Measurements from ENCODE around the gene SUGP1. TPM values are rescaled to one million over a fixed set of nuclear protein-coding genes. Genes with fewer than 3 reads are reported as not detected.

Gene SUGP1
- polyA plus RNA-seq, 1 of the 3 experiments (the other 2 are of a cell fraction), result 43.2 TPM

DNA sequence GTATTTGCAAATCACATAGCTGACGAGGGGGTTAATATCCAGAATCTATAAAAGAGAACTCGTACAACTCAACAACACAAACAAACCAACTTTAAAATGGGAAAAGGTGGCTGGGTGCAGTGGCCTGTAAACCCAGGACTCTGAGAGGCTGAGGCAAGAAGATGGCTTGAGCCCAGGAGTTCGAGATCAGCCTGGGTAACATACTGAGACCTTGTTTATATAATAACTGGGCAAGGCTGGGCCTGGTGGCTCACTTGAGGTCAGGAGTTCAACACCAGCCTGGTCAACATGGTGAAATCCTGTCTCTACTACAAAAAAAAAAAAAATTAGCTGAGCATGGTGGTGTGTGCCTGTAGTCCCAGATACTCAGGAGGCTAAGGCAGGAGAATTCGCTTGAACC, 25.4 kb downstream of the SUGP1 start:
- no peak for DNase-seq
- 94% methylated on average over 4 of the region's 4 CpGs for WGBS (ENCODE audit: low lambda C conversion rate)
- Histone ChIP-seq H3K36me3 (replicated peaks in 1 of 2; ENCODE audit: control insufficient read depth in 1 of 2, insufficient read depth in 2 of 2, low read length in 1 of 2) (peaks cover 18 to 39% of the 10 kb centered on the region in 2 experiments), H3K9ac (no peak overlapping the region), H2AFZ (ENCODE audit: low read depth) (no peak overlapping the region), H3K4me2 (no peak overlapping the region), H3K4me1 (ENCODE audit: control insufficient read depth in 1 of 2, insufficient read depth in 2 of 2, low read depth in 1 of 2, low read length in 1 of 2) (no peaks in the 10 kb centered on the region), H3K4me3 (ENCODE audit: low read depth in 2 of 2, low read length in 1 of 2) (no peak overlapping the region), H3K9me2 (no peaks in the 10 kb centered on the region), H3K27me3 (ENCODE audit: insufficient read depth) (no peaks in the 10 kb centered on the region), H4K20me1 (ENCODE audit: insufficient read depth) (no peaks in the 10 kb centered on the region), H3K79me2 (ENCODE audit: insufficient read depth) (no peaks in the 10 kb centered on the region), H3K9me3 (0 out of 2 replicates have a peak, but pooled peaks cover 5% of the 10 kb centered on the region), H3F3A (replicated peaks; ENCODE audit: insufficient read depth) (peaks cover 5% of the 10 kb centered on the region), H3K27ac (ENCODE audit: low read depth in 2 of 2, low read length in 1 of 2) (no peak overlapping the region)
- no peak for TF ChIP-seq TEAD4 (IDR thresholded peaks at IDR 0.05; ENCODE audit: borderline replicate concordance, insufficient read depth)
- POLR2A ChIA-PET, result no interaction called here
- CTCF ChIA-PET, result no interaction called here

DNA sequence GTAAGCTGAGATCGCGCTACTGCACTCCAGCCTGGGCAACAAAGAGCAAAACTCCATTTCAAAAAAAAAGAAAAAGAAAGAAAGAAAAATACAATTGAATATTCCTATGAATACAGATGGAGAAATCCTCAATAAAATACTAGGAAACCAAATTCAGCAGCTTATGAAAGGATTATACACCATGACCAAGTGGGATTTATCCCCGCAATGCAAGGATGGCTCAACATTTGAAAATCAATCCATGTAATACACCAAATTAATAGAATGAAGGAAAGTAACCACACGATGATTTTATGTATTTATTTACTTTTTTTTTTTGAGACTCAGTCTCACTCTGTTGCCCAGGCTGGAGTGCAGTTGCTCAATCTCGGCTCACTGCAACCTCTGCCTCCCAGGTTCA, 27.7 kb downstream of the SUGP1 start:
- no peak for DNase-seq
- TF ChIP-seq USF2 (IDR thresholded peaks at IDR 0.05; ENCODE audit: borderline replicate concordance, low read depth, low read length) (no peak), TAF1 (IDR thresholded peaks at IDR 0.05; ENCODE audit: borderline replicate concordance, low read depth, low read length) (no peak), IRF3 (IDR thresholded peaks at IDR 0.05; ENCODE audit: low read depth, low read length) (no peak), MAX (IDR thresholded peaks at IDR 0.05; ENCODE audit: low read depth) (no peak), SMC3 (IDR thresholded peaks at IDR 0.05; ENCODE audit: low read depth, low read length) (no peak), RXRA (IDR thresholded peaks at IDR 0.05; ENCODE audit: borderline replicate concordance, low read depth) (no peak), POLR2AphosphoS5 (IDR thresholded peaks at IDR 0.05; ENCODE audit: low read depth, low read length) (no peak), JUND (IDR thresholded peaks at IDR 0.05) (no peak), REST (IDR thresholded peaks at IDR 0.05; ENCODE audit: low read depth, low read length) (no peak), EZH2phosphoT487 (IDR thresholded peaks at IDR 0.05; ENCODE audit: borderline replicate concordance, low read depth) (no peak), SIN3A (IDR thresholded peaks at IDR 0.05; ENCODE audit: borderline replicate concordance, low read depth, low read length) (no peak), FOXJ3 (CRISPR knock-in tag; IDR thresholded peaks at IDR 0.05) (no peak), RFX5 (IDR thresholded peaks at IDR 0.05; ENCODE audit: low read length) (no peak)
- Histone ChIP-seq H3K9ac (no peak overlapping the region), H2AFZ (ENCODE audit: low read depth) (no peak overlapping the region), H3K4me1 (ENCODE audit: control insufficient read depth in 1 of 2, insufficient read depth in 2 of 2, low read depth in 1 of 2, low read length in 1 of 2) (no peaks in the 10 kb centered on the region), H3K27me3 (ENCODE audit: insufficient read depth) (no peaks in the 10 kb centered on the region), H3K4me2 (no peak overlapping the region), H3K4me3 (ENCODE audit: low read depth in 2 of 2, low read length in 1 of 2) (no peak overlapping the region), H3F3A (replicated peaks; ENCODE audit: insufficient read depth) (peaks cover 5% of the 10 kb centered on the region), H3K36me3 (replicated peaks in 1 of 2; ENCODE audit: control insufficient read depth in 1 of 2, insufficient read depth in 2 of 2, low read length in 1 of 2) (peaks cover 20 to 44% of the 10 kb centered on the region in 2 experiments), H3K9me2 (no peaks in the 10 kb centered on the region), H4K20me1 (ENCODE audit: insufficient read depth) (no peaks in the 10 kb centered on the region), H3K9me3 (0 out of 2 replicates have a peak, but pooled peaks cover 5% of the 10 kb centered on the region), H3K79me2 (ENCODE audit: insufficient read depth) (no peaks in the 10 kb centered on the region), H3K27ac (ENCODE audit: low read depth in 2 of 2, low read length in 1 of 2) (no peak overlapping the region)
- POLR2A ChIA-PET, result no interaction called here
- 98% methylated on average over 5 of the region's 5 CpGs for WGBS (ENCODE audit: low lambda C conversion rate)
- CTCF ChIA-PET, result interaction anchor here (0.6 to 1.5 kb wide), 2 partner anchors 113 to 198 kb away, joined by 3 to 5 read pairs; partner anchors contain the start of gene GATAD2A
